Panc1 (cell line): ENCODE data around the gene PSMG1. TPM values are rescaled to one million over a fixed set of nuclear protein-coding genes. Genes with fewer than 3 reads are reported as not detected.

ENCODE experiments used
- ATAC-seq: fragments of 200-7000 bp; cut with Tn5 transposase; 2 replicates; pipeline ENCODE4 v1.9.1; 2020; ENCODE audit warnings: mild to moderate bottlenecking, moderate library complexity
- BruUV-seq: library from RNA; stranded (reverse); fragments of 400-500 nt; replicated peaks from 2 replicates; lab custom pipeline; 2021; lab: Mats Ljungman, UMichigan
- CTCF ChIA-PET: fragments of 300-600 bp; sonication (Branson Sonifier 250); formaldehyde crosslinking; loops from one replicate; lab custom pipeline; 2022; ENCODE audit warnings: antibody characterized with exemption; lab: Charles Lee
- POLR2A ChIA-PET: fragments of 300-600 bp; sonication (Branson Sonifier 250); formaldehyde crosslinking; loops from one replicate; lab custom pipeline; 2022; ENCODE audit warnings: antibody characterized with exemption; lab: Charles Lee
- DNase-seq: peaks from one replicate; pipeline ENCODE4 v3.0.0-alpha.2; 2010; ENCODE audit warnings: low read depth, low spot score
- H3K27ac ChIP-seq: 2 replicates; pipeline ENCODE4 v1.5.1; 2011; ENCODE audit warnings: mild to moderate bottlenecking, low read length, inconsistent platforms
- H3K27me3 ChIP-seq: fragments of 200-500 bp; sonication (Bioruptor generic); 2 replicates; pipeline ENCODE4 v1.6.0; 2014; ENCODE audit warnings: low read length, inconsistent platforms; ENCODE audit not compliant: control insufficient read depth, insufficient read depth
- H3K36me3 ChIP-seq: fragments of 200-500 bp; sonication (Bioruptor generic); 2 replicates; pipeline ENCODE4 v1.5.1; 2014; ENCODE audit warnings: inconsistent platforms, mild to moderate bottlenecking, low read length, moderate library complexity; ENCODE audit not compliant: control insufficient read depth, insufficient read depth
- H3K4me1 ChIP-seq: 2 replicates; pipeline ENCODE4 v1.5.1; 2011; ENCODE audit warnings: inconsistent platforms, mild to moderate bottlenecking, low read length, moderate library complexity; ENCODE audit not compliant: control insufficient read depth, insufficient read depth
- H3K4me3 ChIP-seq, 2 experiments: 2 replicates each; pipeline ENCODE4 v1.5.1; 2011 to 2012; ENCODE audit warnings: low read depth in 2 of 2, low read length in 2 of 2, mild to moderate bottlenecking in 2 of 2, inconsistent platforms in 1 of 2, moderate library complexity in 1 of 2
- H3K9me3 ChIP-seq: fragments of 200-500 bp; sonication (Bioruptor generic); 2 replicates; pipeline ENCODE4 v1.5.1; 2014; ENCODE audit warnings: low read depth, mild to moderate bottlenecking, inconsistent platforms, low read length, moderate library complexity; ENCODE audit not compliant: control insufficient read depth, insufficient read depth
- POLR2AphosphoS5 ChIP-seq: IDR thresholded peaks from 2 replicates; pipeline ENCODE4 v1.6.1; 2012; ENCODE audit warnings: mild to moderate bottlenecking, low read depth, low read length, moderate library complexity
- SIN3A ChIP-seq: IDR thresholded peaks from 2 replicates; pipeline ENCODE4 v1.6.1; 2012; ENCODE audit warnings: low read depth, mild to moderate bottlenecking, low read length, moderate library complexity, borderline replicate concordance; ENCODE audit not compliant: insufficient read depth
- TCF7L2 ChIP-seq: IDR thresholded peaks from 2 replicates; pipeline ENCODE4 v1.6.1; 2011; ENCODE audit warnings: mild to moderate bottlenecking, low read depth, low read length, inconsistent platforms
- in situ Hi-C: cut with HindIII; loops from 2 replicates; pipeline ENCODE4 v1.10.0; 2016; ENCODE audit warnings: low sequenced_read_pairs, low pct_unique_long_range_greater_than_20kb
- intact Hi-C: fragments of 100-400 bp; cut with micrococcal nuclease; formaldehyde crosslinking; loops from one replicate; pipeline ENCODE4 v1.10.0; 2022; ENCODE audit not compliant: unreplicated experiment
- total RNA-seq: library from RNA; stranded (reverse); gene quantifications from one replicate; pipeline ENCODE4 v1.2.1, GENCODE V29; 2021; ENCODE audit not compliant: unreplicated experiment
- TF ChIP-seq, protein P1 (sequence below): fragments of 450-650 bp; IDR thresholded peaks from 2 replicates; pipeline ENCODE4 v1.5.1; 2017; ENCODE audit warnings: mild to moderate bottlenecking
- TF ChIP-seq, protein P2 (sequence below), 2 experiments: IDR thresholded peaks; 2 replicates each; pipeline ENCODE4 v1.6.1; 2011 to 2012; ENCODE audit warnings: low read depth in 2 of 2, control low read depth in 1 of 2, low read length in 1 of 2, mild to moderate bottlenecking in 1 of 2, moderate library complexity in 1 of 2; ENCODE audit not compliant: insufficient read depth in 1 of 2

The PSMG1 gene
- total RNA-seq, 1 experiment from 2014 or later, result 70.0 TPM

DNA sequence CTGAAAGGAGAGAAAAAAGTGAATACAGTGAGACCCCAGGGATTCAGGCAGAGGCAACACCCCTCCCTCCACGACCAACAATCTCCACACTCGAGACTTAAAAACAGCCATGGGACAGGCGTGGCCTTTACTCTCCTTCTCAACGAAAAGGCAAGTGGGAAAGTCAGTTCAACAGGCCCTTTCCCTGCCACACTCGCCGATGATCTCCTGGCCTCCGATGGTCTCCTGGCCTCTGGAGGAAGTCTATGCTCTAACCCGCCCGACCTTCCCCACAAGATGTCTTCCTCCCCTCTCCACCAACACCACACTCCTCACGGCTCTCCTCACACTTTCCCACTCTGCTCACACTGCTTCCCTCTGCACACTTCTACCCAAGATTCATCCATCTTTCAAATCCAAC, 7.6 kb downstream of the PSMG1 start:
- Histone ChIP-seq H3K4me3 (no peak overlapping the region), H3K27me3 (no peaks in the 10 kb centered on the region), H3K9me3 (no peaks in the 10 kb centered on the region), H3K27ac (no peak overlapping the region; the same call in 1 of the 2 replicates), H3K36me3 (peaks cover 18% of the 10 kb centered on the region), H3K4me1 (no peaks in the 10 kb centered on the region; the same call in 1 of the 2 replicates)
- DNase-seq, result no peak
- ChIA-PET POLR2A (no interaction called here), CTCF (no interaction called here)
- ATAC-seq, result no peak
- TF ChIP-seq TCF7L2 (no peak), SIN3A (no peak), POLR2AphosphoS5 (no peak)
- TF ChIP-seq, protein P1, sequence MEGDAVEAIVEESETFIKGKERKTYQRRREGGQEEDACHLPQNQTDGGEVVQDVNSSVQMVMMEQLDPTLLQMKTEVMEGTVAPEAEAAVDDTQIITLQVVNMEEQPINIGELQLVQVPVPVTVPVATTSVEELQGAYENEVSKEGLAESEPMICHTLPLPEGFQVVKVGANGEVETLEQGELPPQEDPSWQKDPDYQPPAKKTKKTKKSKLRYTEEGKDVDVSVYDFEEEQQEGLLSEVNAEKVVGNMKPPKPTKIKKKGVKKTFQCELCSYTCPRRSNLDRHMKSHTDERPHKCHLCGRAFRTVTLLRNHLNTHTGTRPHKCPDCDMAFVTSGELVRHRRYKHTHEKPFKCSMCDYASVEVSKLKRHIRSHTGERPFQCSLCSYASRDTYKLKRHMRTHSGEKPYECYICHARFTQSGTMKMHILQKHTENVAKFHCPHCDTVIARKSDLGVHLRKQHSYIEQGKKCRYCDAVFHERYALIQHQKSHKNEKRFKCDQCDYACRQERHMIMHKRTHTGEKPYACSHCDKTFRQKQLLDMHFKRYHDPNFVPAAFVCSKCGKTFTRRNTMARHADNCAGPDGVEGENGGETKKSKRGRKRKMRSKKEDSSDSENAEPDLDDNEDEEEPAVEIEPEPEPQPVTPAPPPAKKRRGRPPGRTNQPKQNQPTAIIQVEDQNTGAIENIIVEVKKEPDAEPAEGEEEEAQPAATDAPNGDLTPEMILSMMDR, result no peak
- TF ChIP-seq, protein P2, sequence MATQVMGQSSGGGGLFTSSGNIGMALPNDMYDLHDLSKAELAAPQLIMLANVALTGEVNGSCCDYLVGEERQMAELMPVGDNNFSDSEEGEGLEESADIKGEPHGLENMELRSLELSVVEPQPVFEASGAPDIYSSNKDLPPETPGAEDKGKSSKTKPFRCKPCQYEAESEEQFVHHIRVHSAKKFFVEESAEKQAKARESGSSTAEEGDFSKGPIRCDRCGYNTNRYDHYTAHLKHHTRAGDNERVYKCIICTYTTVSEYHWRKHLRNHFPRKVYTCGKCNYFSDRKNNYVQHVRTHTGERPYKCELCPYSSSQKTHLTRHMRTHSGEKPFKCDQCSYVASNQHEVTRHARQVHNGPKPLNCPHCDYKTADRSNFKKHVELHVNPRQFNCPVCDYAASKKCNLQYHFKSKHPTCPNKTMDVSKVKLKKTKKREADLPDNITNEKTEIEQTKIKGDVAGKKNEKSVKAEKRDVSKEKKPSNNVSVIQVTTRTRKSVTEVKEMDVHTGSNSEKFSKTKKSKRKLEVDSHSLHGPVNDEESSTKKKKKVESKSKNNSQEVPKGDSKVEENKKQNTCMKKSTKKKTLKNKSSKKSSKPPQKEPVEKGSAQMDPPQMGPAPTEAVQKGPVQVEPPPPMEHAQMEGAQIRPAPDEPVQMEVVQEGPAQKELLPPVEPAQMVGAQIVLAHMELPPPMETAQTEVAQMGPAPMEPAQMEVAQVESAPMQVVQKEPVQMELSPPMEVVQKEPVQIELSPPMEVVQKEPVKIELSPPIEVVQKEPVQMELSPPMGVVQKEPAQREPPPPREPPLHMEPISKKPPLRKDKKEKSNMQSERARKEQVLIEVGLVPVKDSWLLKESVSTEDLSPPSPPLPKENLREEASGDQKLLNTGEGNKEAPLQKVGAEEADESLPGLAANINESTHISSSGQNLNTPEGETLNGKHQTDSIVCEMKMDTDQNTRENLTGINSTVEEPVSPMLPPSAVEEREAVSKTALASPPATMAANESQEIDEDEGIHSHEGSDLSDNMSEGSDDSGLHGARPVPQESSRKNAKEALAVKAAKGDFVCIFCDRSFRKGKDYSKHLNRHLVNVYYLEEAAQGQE (IDR thresholded peaks at IDR 0.05; ENCODE audit: insufficient read depth in 1 of 2, low read depth in 2 of 2, low read length in 1 of 2), result no peak
- in situ Hi-C loops (no loop called here), intact Hi-C loops (no loop called here)
- BruUV-seq, result no TSS peak

DNA sequence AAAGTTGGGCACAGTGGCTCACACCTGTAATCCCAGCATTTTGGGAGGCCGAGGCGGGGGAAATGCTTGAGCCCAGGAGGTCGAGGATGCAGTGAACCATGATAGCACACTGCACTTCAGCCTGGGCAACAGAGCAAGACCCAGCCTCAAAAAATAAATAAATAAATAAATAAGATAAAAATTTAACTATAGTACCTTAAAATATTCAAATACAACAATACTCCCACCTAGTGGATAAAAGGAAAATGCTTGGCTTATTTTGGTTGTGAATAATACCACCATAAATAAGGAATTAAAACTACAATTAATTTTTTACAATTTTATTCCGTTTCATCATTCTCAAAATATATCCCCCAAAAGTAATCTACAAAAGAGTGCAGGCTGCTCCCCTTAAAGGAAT, 8.1 kb downstream of the PSMG1 start:
- ChIA-PET POLR2A (no interaction called here), CTCF (no interaction called here)
- Histone ChIP-seq H3K4me1 (no peaks in the 10 kb centered on the region), H3K36me3 (peaks cover 18% of the 10 kb centered on the region), H3K9me3 (no peaks in the 10 kb centered on the region), H3K27ac (no peak overlapping the region), H3K27me3 (no peaks in the 10 kb centered on the region), H3K4me3 (no peak overlapping the region)
- DNase-seq, result no peak
- in situ Hi-C loops, result no loop called here
- intact Hi-C loops, result no loop called here
- no peak for ATAC-seq
- TF ChIP-seq, protein P1, result peak; percentile 43
- no peak for TF ChIP-seq POLR2AphosphoS5
- BruUV-seq, result no TSS peak
